ENCODE data around the gene ZNF93.
"Not testable (repeated sequence)": the region's sequence is repeated elsewhere in the genome, so short reads cannot be mapped to it uniquely, and the experiment has no call there.

Gene ZNF93

DNA sequence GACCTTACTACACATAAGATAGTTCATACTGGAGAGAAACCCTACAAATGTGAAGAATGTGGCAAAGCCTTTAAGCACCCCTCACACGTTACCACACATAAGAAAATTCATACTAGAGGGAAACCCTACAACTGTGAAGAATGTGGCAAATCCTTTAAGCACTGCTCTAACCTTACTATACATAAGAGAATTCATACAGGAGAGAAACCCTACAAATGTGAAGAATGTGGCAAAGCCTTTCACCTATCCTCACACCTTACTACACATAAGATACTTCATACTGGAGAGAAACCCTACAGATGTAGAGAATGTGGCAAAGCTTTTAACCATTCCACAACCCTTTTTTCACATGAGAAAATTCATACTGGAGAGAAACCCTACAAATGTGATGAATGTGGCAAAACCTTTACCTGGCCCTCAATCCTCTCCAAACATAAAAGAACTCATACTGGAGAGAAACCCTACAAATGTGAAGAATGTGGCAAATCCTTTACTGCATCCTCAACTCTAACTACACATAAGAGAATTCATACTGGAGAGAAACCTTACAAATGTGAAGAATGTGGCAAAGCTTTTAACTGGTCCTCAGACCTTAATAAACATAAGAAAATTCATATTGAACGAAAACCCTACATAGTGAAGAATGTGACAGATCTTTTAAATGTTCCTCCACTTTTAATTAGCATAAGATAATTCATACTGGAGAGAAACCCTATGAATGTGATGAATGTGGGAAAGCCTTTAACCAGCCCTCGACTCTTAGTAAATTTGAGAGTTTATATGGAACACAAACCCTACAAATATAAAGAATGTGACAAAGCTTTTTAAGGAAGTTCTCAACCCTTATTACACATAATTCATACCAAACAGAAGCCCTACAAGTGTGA lies 8.4 kb upstream of the ZNF93 start:
- H3K36me3 ChIP-seq (ENCODE audit: control insufficient read depth, insufficient read depth, low read length); H2BK15ac ChIP-seq (replicated peaks; ENCODE audit: low read depth); H3K4me2 ChIP-seq (ENCODE audit: low read length); H3K27me3 ChIP-seq (ENCODE audit: insufficient read depth, low read length, poor library complexity); H3K27ac ChIP-seq (ENCODE audit: low read depth, low read length); H3K4ac ChIP-seq (ENCODE audit: low read depth, low read length); H3K79me2 ChIP-seq (ENCODE audit: control insufficient read depth, insufficient read depth, low read length); H4K8ac ChIP-seq (ENCODE audit: low read depth, low read length); H3K4me1 ChIP-seq (ENCODE audit: control insufficient read depth, low read depth, low read length); H3K79me1 ChIP-seq (ENCODE audit: low read length); H2AK5ac ChIP-seq (ENCODE audit: low read length); H3K23ac ChIP-seq (ENCODE audit: low read length); H3K56ac ChIP-seq (ENCODE audit: low read length); H4K5ac ChIP-seq (ENCODE audit: low read length); H2BK5ac ChIP-seq (ENCODE audit: low read length); DNase-seq; H3K18ac ChIP-seq (ENCODE audit: low read length); H3K9ac ChIP-seq (ENCODE audit: low read length); H2BK120ac ChIP-seq (ENCODE audit: low read depth, low read length): not testable (repeated sequence)
- WGBS (ENCODE audit: extremely low coverage, insufficient coverage, low lambda C conversion rate) = no CpG with 5 or more reads among the region's 3 CpGs
- peak overlapping the region; percentile 20 for H3K4me3 ChIP-seq (ENCODE audit: low read length)

DNA sequence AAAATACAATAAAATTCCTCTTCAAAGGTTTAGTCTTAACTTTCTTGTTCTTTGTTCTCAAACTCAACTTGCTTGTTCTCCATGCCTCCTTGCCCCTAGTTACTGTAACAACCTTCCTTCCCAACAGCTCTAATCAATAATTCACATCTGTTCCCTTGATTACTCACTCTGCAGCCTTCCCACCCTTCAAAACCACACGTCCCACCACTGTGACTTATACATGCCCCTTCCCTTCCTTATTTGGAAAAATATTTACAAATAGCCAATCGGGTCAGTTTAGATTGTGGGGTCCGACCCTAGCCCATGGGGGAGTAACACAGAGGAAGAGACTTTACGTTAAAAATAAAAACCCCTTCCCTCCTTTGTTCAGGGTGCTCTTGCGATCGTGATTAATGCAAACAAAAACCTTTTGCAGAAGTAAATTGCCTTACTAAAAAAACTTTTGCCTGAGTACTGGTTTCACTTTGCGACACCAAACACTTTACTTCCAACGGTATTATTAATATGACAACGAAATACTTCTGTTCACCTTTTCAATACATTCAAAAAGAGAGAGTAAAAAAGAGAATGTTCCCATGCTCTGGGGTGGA lies 512 bp upstream of the ZNF93 start:
- Histone ChIP-seq H3K79me2 (ENCODE audit: control insufficient read depth, insufficient read depth, low read length) (peaks cover 39% of the 10 kb centered on the region), H3K79me1 (ENCODE audit: low read length) (no peaks in the 10 kb centered on the region), H4K5ac (ENCODE audit: low read length) (no peak overlapping the region), H3K4me1 (ENCODE audit: control insufficient read depth, low read depth, low read length) (peaks cover 2% of the 10 kb centered on the region), H3K4me2 (ENCODE audit: low read length) (peak overlapping the region; percentile 3), H2BK15ac (replicated peaks; ENCODE audit: low read depth) (no peak overlapping the region), H3K27ac (ENCODE audit: low read depth, low read length) (peak overlapping the region; percentile 6), H3K36me3 (ENCODE audit: control insufficient read depth, insufficient read depth, low read length) (no peaks in the 10 kb centered on the region), H3K18ac (ENCODE audit: low read length) (no peak overlapping the region), H3K9ac (ENCODE audit: low read length) (peak overlapping the region; percentile 65), H2BK120ac (ENCODE audit: low read depth, low read length) (no peak overlapping the region), H3K56ac (ENCODE audit: low read length) (peak overlapping the region; percentile 71), H2AK5ac (ENCODE audit: low read length) (no peak overlapping the region), H3K23ac (ENCODE audit: low read length) (no peak overlapping the region), H4K8ac (ENCODE audit: low read depth, low read length) (no peak overlapping the region), H3K4ac (ENCODE audit: low read depth, low read length) (no peak overlapping the region), H2BK5ac (ENCODE audit: low read length) (no peak overlapping the region), H3K27me3 (ENCODE audit: insufficient read depth, low read length, poor library complexity) (no peaks in the 10 kb centered on the region), H3K4me3 (ENCODE audit: low read length) (no peak overlapping the region)
- no CpG with 5 or more reads among the region's 9 CpGs for WGBS (ENCODE audit: extremely low coverage, insufficient coverage, low lambda C conversion rate)
- peak; percentile 81 for DNase-seq

DNA sequence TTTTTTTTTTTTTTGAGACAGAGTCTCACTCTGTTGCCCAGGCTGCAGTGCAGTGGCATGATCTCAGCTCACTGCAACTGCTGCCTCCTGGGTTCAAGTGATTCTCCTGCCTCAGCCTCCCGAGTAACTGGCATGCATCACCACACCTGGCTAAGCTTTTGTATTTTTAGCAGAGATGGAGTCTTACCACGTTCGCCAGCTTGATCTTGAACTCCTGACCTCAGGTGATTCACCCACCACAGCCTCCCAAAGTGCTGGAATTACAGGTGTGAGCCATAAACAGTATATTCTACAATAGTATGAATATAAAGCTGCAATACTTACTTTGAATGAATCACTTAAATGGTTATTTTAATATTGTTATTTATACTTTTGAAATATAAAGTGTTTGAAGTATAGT lies 6.8 kb downstream of the ZNF93 start:
- not testable (repeated sequence) for H3K4me1 ChIP-seq (ENCODE audit: control insufficient read depth, low read depth, low read length); H4K5ac ChIP-seq (ENCODE audit: low read length); DNase-seq; H2BK5ac ChIP-seq (ENCODE audit: low read length); H3K18ac ChIP-seq (ENCODE audit: low read length); H3K79me1 ChIP-seq (ENCODE audit: low read length); H2AK5ac ChIP-seq (ENCODE audit: low read length); H3K9ac ChIP-seq (ENCODE audit: low read length); H3K4ac ChIP-seq (ENCODE audit: low read depth, low read length); H2BK15ac ChIP-seq (replicated peaks; ENCODE audit: low read depth); H2BK120ac ChIP-seq (ENCODE audit: low read depth, low read length); H3K36me3 ChIP-seq (ENCODE audit: control insufficient read depth, insufficient read depth, low read length); H3K4me3 ChIP-seq (ENCODE audit: low read length); H3K23ac ChIP-seq (ENCODE audit: low read length); H3K4me2 ChIP-seq (ENCODE audit: low read length); H3K27me3 ChIP-seq (ENCODE audit: insufficient read depth, low read length, poor library complexity); H4K8ac ChIP-seq (ENCODE audit: low read depth, low read length); H3K56ac ChIP-seq (ENCODE audit: low read length); H3K27ac ChIP-seq (ENCODE audit: low read depth, low read length)
- WGBS (ENCODE audit: extremely low coverage, insufficient coverage, low lambda C conversion rate) = no CpG with 5 or more reads among the region's 3 CpGs
- H3K79me2 ChIP-seq (ENCODE audit: control insufficient read depth, insufficient read depth, low read length) = peaks cover 81% of the 10 kb centered on the region

DNA sequence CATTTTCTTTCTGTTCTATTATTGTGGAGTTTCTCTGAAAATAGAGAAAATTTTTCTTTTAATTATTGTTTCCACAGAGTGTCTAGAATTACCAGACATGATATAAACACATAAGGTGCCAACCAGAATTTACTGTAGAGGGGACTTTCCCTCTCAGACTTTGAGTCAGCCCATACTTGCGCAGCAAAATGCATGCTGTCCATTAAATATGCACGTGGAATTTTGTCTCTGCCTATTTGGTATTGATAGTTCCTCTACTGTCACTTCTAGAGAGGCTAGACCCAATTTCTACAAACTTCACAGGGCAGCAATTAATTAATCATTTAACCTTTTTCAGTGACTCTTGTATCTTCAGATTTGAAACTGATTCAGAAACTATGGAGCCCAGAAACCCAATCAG lies 8.9 kb downstream of the ZNF93 start:
- no peak overlapping the region for H3K56ac ChIP-seq (ENCODE audit: low read length)
- no peak overlapping the region for H2BK15ac ChIP-seq (replicated peaks; ENCODE audit: low read depth)
- H4K8ac ChIP-seq (ENCODE audit: low read depth, low read length) = no peak overlapping the region
- H2BK120ac ChIP-seq (ENCODE audit: low read depth, low read length) = no peak overlapping the region
- no peak overlapping the region for H3K27ac ChIP-seq (ENCODE audit: low read depth, low read length)
- no peak overlapping the region for H2AK5ac ChIP-seq (ENCODE audit: low read length)
- H3K27me3 ChIP-seq (ENCODE audit: insufficient read depth, low read length, poor library complexity) = no peaks in the 10 kb centered on the region
- H3K23ac ChIP-seq (ENCODE audit: low read length) = no peak overlapping the region
- H3K79me1 ChIP-seq (ENCODE audit: low read length) = peaks cover 3% of the 10 kb centered on the region
- H3K79me2 ChIP-seq (ENCODE audit: control insufficient read depth, insufficient read depth, low read length) = peaks cover 73% of the 10 kb centered on the region
- no peak for DNase-seq
- H4K5ac ChIP-seq (ENCODE audit: low read length) = no peak overlapping the region
- no peak overlapping the region for H3K4ac ChIP-seq (ENCODE audit: low read depth, low read length)
- H3K9ac ChIP-seq (ENCODE audit: low read length) = no peak overlapping the region
- no peak overlapping the region for H3K4me3 ChIP-seq (ENCODE audit: low read length)
- no peak overlapping the region for H2BK5ac ChIP-seq (ENCODE audit: low read length)
- H3K4me1 ChIP-seq (ENCODE audit: control insufficient read depth, low read depth, low read length) = no peaks in the 10 kb centered on the region
- no peak overlapping the region for H3K4me2 ChIP-seq (ENCODE audit: low read length)
- H3K36me3 ChIP-seq (ENCODE audit: control insufficient read depth, insufficient read depth, low read length) = no peaks in the 10 kb centered on the region
- WGBS (ENCODE audit: extremely low coverage, insufficient coverage, low lambda C conversion rate) = no CpG with 5 or more reads among the region's 2 CpGs
- H3K18ac ChIP-seq (ENCODE audit: low read length) = no peak overlapping the region

DNA sequence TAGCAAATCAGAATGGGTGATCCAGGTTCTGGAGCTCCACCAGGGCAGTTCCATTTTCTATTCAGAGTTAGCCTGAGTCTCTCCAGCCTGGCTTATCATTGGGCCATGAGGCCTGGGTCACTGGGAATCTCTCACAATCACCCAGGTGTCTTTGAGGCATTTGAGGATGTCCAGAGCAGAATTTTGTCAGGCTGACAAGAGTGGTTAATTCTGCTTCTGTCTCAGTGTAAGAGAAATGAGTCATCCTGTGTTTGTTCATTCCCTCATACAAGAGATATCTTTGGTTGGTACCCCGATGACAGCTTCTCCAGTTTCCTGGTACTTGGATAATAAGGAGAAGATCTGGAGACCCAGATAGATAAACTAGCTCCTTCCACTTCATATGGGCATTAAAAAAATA lies 10.4 kb downstream of the ZNF93 start:
- no CpG with 5 or more reads among the region's 1 CpG for WGBS (ENCODE audit: extremely low coverage, insufficient coverage, low lambda C conversion rate)
- no peak overlapping the region for H2AK5ac ChIP-seq (ENCODE audit: low read length)
- H3K79me2 ChIP-seq (ENCODE audit: control insufficient read depth, insufficient read depth, low read length) = peaks cover 60% of the 10 kb centered on the region
- H3K4me2 ChIP-seq (ENCODE audit: low read length) = no peak overlapping the region
- H3K23ac ChIP-seq (ENCODE audit: low read length) = no peak overlapping the region
- no peak overlapping the region for H3K18ac ChIP-seq (ENCODE audit: low read length)
- H3K36me3 ChIP-seq (ENCODE audit: control insufficient read depth, insufficient read depth, low read length) = no peaks in the 10 kb centered on the region
- H3K27ac ChIP-seq (ENCODE audit: low read depth, low read length) = no peak overlapping the region
- H4K5ac ChIP-seq (ENCODE audit: low read length) = no peak overlapping the region
- no peak overlapping the region for H3K9ac ChIP-seq (ENCODE audit: low read length)
- peak; percentile 16 for DNase-seq
- no peak overlapping the region for H2BK120ac ChIP-seq (ENCODE audit: low read depth, low read length)
- no peak overlapping the region for H4K8ac ChIP-seq (ENCODE audit: low read depth, low read length)
- H3K27me3 ChIP-seq (ENCODE audit: insufficient read depth, low read length, poor library complexity) = no peaks in the 10 kb centered on the region
- no peak overlapping the region for H3K4me3 ChIP-seq (ENCODE audit: low read length)
- no peak overlapping the region for H3K4ac ChIP-seq (ENCODE audit: low read depth, low read length)
- H3K56ac ChIP-seq (ENCODE audit: low read length) = no peak overlapping the region
- no peaks in the 10 kb centered on the region for H3K4me1 ChIP-seq (ENCODE audit: control insufficient read depth, low read depth, low read length)
- peaks cover 3% of the 10 kb centered on the region for H3K79me1 ChIP-seq (ENCODE audit: low read length)
- no peak overlapping the region for H2BK15ac ChIP-seq (replicated peaks; ENCODE audit: low read depth)
- no peak overlapping the region for H2BK5ac ChIP-seq (ENCODE audit: low read length)

All from mesendoderm (in vitro differentiated cells).